GM12891 (cell line): ENCODE results near the gene MKNK2.

Source experiments
- PAX5 ChIP-seq: IDR thresholded peaks from 2 replicates; pipeline ENCODE4 v1.6.1; 2011; ENCODE audit warnings: low read length, moderate library complexity, mild to moderate bottlenecking; ENCODE audit not compliant: insufficient read depth, severe bottlenecking
- POLR2A ChIP-seq: IDR thresholded peaks from 2 replicates; pipeline ENCODE4 v1.6.1; 2011; ENCODE audit warnings: low read depth, low read length, control low read depth
- POU2F2 ChIP-seq: IDR thresholded peaks from 2 replicates; pipeline ENCODE4 v1.6.1; 2011; ENCODE audit warnings: low read depth, mild to moderate bottlenecking, control low read depth, low read length, moderate library complexity
- SPI1 ChIP-seq: IDR thresholded peaks from 2 replicates; pipeline ENCODE4 v1.6.1; 2011; ENCODE audit warnings: low read depth, low read length, control low read depth
- TAF1 ChIP-seq: IDR thresholded peaks from 2 replicates; pipeline ENCODE4 v1.6.1; 2011; ENCODE audit warnings: low read depth, low read length, control low read depth

- TF ChIP-seq POLR2A (peak; percentile 47; the same call in 1 of the 2 replicates), PAX5 (no peak), SPI1 (peak; percentile 94), TAF1 (no peak), POU2F2 (no peak)
Observed at GRCh38 chr19:2087621-2088100, 36.6 kb upstream of the MKNK2 start.
